ENCODE results near the gene NR2F1-AS1.
A peak's percentile ranks its signal among the peaks of the same experiment; 100 is the strongest.
"Not testable (repeated sequence)": the region's sequence is repeated elsewhere in the genome, so short reads cannot be mapped to it uniquely, and the experiment has no call there.

The NR2F1-AS1 gene

GRCh38 chr5:93545872-93546271 lies 35.1 kb downstream of the NR2F1-AS1 start:
- no peak overlapping the region for H3K4me3 ChIP-seq (ENCODE audit: control insufficient read depth, low read depth, low read length)
- DNase-seq (ENCODE audit: low read depth), result no peak
- no peak for TF ChIP-seq CTCF (IDR thresholded peaks at IDR 0.05; ENCODE audit: control insufficient read depth, insufficient read depth, low read depth, low read length, missing control alignments)

GRCh38 chr5:93532370-93532769 lies 48.6 kb downstream of the NR2F1-AS1 start:
- DNase-seq (ENCODE audit: low read depth), result peak; percentile 87
- H3K4me3 ChIP-seq (ENCODE audit: control insufficient read depth, low read depth, low read length), result no peak overlapping the region
- no peak for TF ChIP-seq CTCF (IDR thresholded peaks at IDR 0.05; ENCODE audit: control insufficient read depth, insufficient read depth, low read depth, low read length, missing control alignments)

- H3K4me3 ChIP-seq (ENCODE audit: control insufficient read depth, low read depth, low read length); DNase-seq (ENCODE audit: low read depth): not testable (repeated sequence)
These were observed 59.2 kb downstream of the NR2F1-AS1 start for GRCh38 chr5:93521815-93522214.

GRCh38 chr5:93519740-93520139 lies 61.3 kb downstream of the NR2F1-AS1 start:
- TF ChIP-seq CTCF (IDR thresholded peaks at IDR 0.05; ENCODE audit: control insufficient read depth, insufficient read depth, low read depth, low read length, missing control alignments), result no peak
- H3K4me3 ChIP-seq (ENCODE audit: control insufficient read depth, low read depth, low read length), result no peak overlapping the region
- DNase-seq (ENCODE audit: low read depth), result no peak

GRCh38 chr5:93517828-93518227 lies 63.2 kb downstream of the NR2F1-AS1 start:
- no peak for TF ChIP-seq CTCF (IDR thresholded peaks at IDR 0.05; ENCODE audit: control insufficient read depth, insufficient read depth, low read depth, low read length, missing control alignments)
- H3K4me3 ChIP-seq (ENCODE audit: control insufficient read depth, low read depth, low read length), result no peak overlapping the region
- DNase-seq (ENCODE audit: low read depth), result no peak

- TF ChIP-seq CTCF (IDR thresholded peaks at IDR 0.05; ENCODE audit: control insufficient read depth, insufficient read depth, low read depth, low read length, missing control alignments), result no peak
- no peak for DNase-seq (ENCODE audit: low read depth)
- H3K4me3 ChIP-seq (ENCODE audit: control insufficient read depth, low read depth, low read length), result no peak overlapping the region
These were observed 67.7 kb downstream of the NR2F1-AS1 start for GRCh38 chr5:93513298-93513697.

GRCh38 chr5:93512799-93513198 lies 68.2 kb downstream of the NR2F1-AS1 start:
- H3K4me3 ChIP-seq (ENCODE audit: control insufficient read depth, low read depth, low read length), result no peak overlapping the region
- DNase-seq (ENCODE audit: low read depth), result peak; percentile 67
- TF ChIP-seq CTCF (IDR thresholded peaks at IDR 0.05; ENCODE audit: control insufficient read depth, insufficient read depth, low read depth, low read length, missing control alignments), result no peak

Measured in AG09309 (cell line).